Measurements from ENCODE around the gene DYNAP.

GRCh38 chr18:54636217-54636616 lies 45.2 kb downstream of the DYNAP start:
- TF ChIP-seq CTCF (IDR thresholded peaks at IDR 0.05) (no peak), EP300 (IDR thresholded peaks at IDR 0.05) (no peak), POLR2A (IDR thresholded peaks at IDR 0.05) (no peak), POLR2AphosphoS5 (IDR thresholded peaks at IDR 0.05) (no peak)

Measured in suprapubic skin (tissue), 4 donors.